Measurements from ENCODE around the gene HAUS7. TPM values are rescaled to one million over a fixed set of nuclear protein-coding genes. Genes with fewer than 3 reads are reported as not detected.

Gene HAUS7
- total and polyA plus RNA-seq, 2 experiments from 2014 or later = 59.8 to 77.9 TPM

- Mint-ChIP-seq H3K4me3 (no peak overlapping the region), H3K27ac (no peak overlapping the region), H3K4me1 (peaks cover 5% of the 10 kb centered on the region), H3K36me3 (ENCODE audit: low read depth) (no peaks in the 10 kb centered on the region), H3K9me3 (no peaks in the 10 kb centered on the region), H3K27me3 (ENCODE audit: insufficient read depth, low read depth, poor library complexity) (peaks cover 4% of the 10 kb centered on the region)
- DNase-seq (ENCODE audit: low spot score) = no peak
- no peaks in the 10 kb centered on the region for H3K36me3 ChIP-seq (ENCODE audit: insufficient read depth)
- H3K4me2 ChIP-seq = no peak overlapping the region
- H3K9me2 ChIP-seq (ENCODE audit: insufficient read depth) = no peaks in the 10 kb centered on the region
- TF ChIP-seq, protein P1, sequence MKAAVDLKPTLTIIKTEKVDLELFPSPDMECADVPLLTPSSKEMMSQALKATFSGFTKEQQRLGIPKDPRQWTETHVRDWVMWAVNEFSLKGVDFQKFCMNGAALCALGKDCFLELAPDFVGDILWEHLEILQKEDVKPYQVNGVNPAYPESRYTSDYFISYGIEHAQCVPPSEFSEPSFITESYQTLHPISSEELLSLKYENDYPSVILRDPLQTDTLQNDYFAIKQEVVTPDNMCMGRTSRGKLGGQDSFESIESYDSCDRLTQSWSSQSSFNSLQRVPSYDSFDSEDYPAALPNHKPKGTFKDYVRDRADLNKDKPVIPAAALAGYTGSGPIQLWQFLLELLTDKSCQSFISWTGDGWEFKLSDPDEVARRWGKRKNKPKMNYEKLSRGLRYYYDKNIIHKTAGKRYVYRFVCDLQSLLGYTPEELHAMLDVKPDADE (IDR thresholded peaks at IDR 0.05) = no peak
- TF ChIP-seq, protein P2, sequence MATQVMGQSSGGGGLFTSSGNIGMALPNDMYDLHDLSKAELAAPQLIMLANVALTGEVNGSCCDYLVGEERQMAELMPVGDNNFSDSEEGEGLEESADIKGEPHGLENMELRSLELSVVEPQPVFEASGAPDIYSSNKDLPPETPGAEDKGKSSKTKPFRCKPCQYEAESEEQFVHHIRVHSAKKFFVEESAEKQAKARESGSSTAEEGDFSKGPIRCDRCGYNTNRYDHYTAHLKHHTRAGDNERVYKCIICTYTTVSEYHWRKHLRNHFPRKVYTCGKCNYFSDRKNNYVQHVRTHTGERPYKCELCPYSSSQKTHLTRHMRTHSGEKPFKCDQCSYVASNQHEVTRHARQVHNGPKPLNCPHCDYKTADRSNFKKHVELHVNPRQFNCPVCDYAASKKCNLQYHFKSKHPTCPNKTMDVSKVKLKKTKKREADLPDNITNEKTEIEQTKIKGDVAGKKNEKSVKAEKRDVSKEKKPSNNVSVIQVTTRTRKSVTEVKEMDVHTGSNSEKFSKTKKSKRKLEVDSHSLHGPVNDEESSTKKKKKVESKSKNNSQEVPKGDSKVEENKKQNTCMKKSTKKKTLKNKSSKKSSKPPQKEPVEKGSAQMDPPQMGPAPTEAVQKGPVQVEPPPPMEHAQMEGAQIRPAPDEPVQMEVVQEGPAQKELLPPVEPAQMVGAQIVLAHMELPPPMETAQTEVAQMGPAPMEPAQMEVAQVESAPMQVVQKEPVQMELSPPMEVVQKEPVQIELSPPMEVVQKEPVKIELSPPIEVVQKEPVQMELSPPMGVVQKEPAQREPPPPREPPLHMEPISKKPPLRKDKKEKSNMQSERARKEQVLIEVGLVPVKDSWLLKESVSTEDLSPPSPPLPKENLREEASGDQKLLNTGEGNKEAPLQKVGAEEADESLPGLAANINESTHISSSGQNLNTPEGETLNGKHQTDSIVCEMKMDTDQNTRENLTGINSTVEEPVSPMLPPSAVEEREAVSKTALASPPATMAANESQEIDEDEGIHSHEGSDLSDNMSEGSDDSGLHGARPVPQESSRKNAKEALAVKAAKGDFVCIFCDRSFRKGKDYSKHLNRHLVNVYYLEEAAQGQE (IDR thresholded peaks at IDR 0.05; ENCODE audit: unreplicated experiment) = no peak
- TF ChIP-seq, protein P3, sequence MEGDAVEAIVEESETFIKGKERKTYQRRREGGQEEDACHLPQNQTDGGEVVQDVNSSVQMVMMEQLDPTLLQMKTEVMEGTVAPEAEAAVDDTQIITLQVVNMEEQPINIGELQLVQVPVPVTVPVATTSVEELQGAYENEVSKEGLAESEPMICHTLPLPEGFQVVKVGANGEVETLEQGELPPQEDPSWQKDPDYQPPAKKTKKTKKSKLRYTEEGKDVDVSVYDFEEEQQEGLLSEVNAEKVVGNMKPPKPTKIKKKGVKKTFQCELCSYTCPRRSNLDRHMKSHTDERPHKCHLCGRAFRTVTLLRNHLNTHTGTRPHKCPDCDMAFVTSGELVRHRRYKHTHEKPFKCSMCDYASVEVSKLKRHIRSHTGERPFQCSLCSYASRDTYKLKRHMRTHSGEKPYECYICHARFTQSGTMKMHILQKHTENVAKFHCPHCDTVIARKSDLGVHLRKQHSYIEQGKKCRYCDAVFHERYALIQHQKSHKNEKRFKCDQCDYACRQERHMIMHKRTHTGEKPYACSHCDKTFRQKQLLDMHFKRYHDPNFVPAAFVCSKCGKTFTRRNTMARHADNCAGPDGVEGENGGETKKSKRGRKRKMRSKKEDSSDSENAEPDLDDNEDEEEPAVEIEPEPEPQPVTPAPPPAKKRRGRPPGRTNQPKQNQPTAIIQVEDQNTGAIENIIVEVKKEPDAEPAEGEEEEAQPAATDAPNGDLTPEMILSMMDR (conservative IDR thresholded peaks at IDR 0.05; ENCODE audit: low read depth in 2 of 2) = no peak
- TF ChIP-seq NANOG (IDR thresholded peaks at IDR 0.05; ENCODE audit: borderline replicate concordance) = no peak
- TF ChIP-seq CREB1 (CRISPR knock-in tag; IDR thresholded peaks at IDR 0.05; ENCODE audit: low read depth) = no peak
- TF ChIP-seq ZNF331 (CRISPR knock-in tag; IDR thresholded peaks at IDR 0.05; ENCODE audit: low read depth) = no peak
- TF ChIP-seq, protein P4, sequence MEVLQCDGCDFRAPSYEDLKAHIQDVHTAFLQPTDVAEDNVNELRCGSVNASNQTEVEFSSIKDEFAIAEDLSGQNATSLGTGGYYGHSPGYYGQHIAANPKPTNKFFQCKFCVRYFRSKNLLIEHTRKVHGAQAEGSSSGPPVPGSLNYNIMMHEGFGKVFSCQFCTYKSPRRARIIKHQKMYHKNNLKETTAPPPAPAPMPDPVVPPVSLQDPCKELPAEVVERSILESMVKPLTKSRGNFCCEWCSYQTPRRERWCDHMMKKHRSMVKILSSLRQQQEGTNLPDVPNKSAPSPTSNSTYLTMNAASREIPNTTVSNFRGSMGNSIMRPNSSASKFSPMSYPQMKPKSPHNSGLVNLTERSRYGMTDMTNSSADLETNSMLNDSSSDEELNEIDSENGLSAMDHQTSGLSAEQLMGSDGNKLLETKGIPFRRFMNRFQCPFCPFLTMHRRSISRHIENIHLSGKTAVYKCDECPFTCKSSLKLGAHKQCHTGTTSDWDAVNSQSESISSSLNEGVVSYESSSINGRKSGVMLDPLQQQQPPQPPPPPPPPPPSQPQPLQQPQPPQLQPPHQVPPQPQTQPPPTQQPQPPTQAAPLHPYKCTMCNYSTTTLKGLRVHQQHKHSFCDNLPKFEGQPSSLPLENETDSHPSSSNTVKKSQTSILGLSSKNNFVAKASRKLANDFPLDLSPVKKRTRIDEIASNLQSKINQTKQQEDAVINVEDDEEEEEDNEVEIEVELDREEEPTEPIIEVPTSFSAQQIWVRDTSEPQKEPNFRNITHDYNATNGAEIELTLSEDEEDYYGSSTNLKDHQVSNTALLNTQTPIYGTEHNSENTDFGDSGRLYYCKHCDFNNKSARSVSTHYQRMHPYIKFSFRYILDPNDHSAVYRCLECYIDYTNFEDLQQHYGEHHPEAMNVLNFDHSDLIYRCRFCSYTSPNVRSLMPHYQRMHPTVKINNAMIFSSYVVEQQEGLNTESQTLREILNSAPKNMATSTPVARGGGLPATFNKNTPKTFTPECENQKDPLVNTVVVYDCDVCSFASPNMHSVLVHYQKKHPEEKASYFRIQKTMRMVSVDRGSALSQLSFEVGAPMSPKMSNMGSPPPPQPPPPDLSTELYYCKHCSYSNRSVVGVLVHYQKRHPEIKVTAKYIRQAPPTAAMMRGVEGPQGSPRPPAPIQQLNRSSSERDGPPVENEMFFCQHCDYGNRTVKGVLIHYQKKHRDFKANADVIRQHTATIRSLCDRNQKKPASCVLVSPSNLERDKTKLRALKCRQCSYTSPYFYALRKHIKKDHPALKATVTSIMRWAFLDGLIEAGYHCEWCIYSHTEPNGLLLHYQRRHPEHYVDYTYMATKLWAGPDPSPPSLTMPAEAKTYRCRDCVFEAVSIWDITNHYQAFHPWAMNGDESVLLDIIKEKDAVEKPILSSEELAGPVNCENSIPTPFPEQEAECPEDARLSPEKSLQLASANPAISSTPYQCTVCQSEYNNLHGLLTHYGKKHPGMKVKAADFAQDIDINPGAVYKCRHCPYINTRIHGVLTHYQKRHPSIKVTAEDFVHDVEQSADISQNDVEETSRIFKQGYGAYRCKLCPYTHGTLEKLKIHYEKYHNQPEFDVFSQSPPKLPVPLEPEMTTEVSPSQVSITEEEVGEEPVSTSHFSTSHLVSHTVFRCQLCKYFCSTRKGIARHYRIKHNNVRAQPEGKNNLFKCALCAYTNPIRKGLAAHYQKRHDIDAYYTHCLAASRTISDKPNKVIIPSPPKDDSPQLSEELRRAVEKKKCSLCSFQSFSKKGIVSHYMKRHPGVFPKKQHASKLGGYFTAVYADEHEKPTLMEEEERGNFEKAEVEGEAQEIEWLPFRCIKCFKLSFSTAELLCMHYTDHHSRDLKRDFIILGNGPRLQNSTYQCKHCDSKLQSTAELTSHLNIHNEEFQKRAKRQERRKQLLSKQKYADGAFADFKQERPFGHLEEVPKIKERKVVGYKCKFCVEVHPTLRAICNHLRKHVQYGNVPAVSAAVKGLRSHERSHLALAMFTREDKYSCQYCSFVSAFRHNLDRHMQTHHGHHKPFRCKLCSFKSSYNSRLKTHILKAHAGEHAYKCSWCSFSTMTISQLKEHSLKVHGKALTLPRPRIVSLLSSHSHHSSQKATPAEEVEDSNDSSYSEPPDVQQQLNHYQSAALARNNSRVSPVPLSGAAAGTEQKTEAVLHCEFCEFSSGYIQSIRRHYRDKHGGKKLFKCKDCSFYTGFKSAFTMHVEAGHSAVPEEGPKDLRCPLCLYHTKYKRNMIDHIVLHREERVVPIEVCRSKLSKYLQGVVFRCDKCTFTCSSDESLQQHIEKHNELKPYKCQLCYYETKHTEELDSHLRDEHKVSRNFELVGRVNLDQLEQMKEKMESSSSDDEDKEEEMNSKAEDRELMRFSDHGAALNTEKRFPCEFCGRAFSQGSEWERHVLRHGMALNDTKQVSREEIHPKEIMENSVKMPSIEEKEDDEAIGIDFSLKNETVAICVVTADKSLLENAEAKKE (CRISPR knock-in tag; IDR thresholded peaks at IDR 0.05) = no peak
- no peak for TF ChIP-seq EZH2 (IDR thresholded peaks at IDR 0.05; ENCODE audit: low read depth, unreplicated experiment)
- TF ChIP-seq JUNB (IDR thresholded peaks at IDR 0.05; ENCODE audit: unreplicated experiment) = no peak
- TF ChIP-seq EZH2phosphoT487 (IDR thresholded peaks at IDR 0.05; ENCODE audit: unreplicated experiment) = no peak
- TF ChIP-seq ZNF114 (CRISPR knock-in tag; IDR thresholded peaks at IDR 0.05) = no peak
- TF ChIP-seq STAT1 (IDR thresholded peaks at IDR 0.05; ENCODE audit: unreplicated experiment) = no peak
- H3K4me3 ChIP-seq = no peak overlapping the region
- H4K20me1 ChIP-seq (replicated peaks; ENCODE audit: insufficient read depth) = no peaks in the 10 kb centered on the region
- no peaks in the 10 kb centered on the region for H3K27me3 ChIP-seq (ENCODE audit: insufficient read depth)
- H3K79me2 ChIP-seq (replicated peaks; ENCODE audit: insufficient read depth) = no peaks in the 10 kb centered on the region
- H3K4me1 ChIP-seq (ENCODE audit: insufficient read depth) = no peaks in the 10 kb centered on the region
- no peak overlapping the region for H2AFZ ChIP-seq
- no peaks in the 10 kb centered on the region for H3F3A ChIP-seq (replicated peaks; ENCODE audit: low read depth)
- no peak for ATAC-seq
- H3K27ac ChIP-seq (ENCODE audit: low read depth) = no peak overlapping the region
Measured at GRCh38 chrX:153493085-153493484, 22.7 kb upstream of the HAUS7 start.

All from GM23338 (cell line).